GM18517 (cell line): ENCODE results near the gene ANKRD28.
"Not testable (repeated sequence)": the region's sequence is repeated elsewhere in the genome, so short reads cannot be mapped to it uniquely, and the experiment has no call there.

Experiments
- ATAC-seq: cut with Tn5 transposase; IDR thresholded peaks from one replicate; pipeline ENCODE4 v1.9.1; 2021; ENCODE audit warnings: mild to moderate bottlenecking, moderate library complexity; ENCODE audit not compliant: unreplicated experiment

ANKRD28 gene

DNA sequence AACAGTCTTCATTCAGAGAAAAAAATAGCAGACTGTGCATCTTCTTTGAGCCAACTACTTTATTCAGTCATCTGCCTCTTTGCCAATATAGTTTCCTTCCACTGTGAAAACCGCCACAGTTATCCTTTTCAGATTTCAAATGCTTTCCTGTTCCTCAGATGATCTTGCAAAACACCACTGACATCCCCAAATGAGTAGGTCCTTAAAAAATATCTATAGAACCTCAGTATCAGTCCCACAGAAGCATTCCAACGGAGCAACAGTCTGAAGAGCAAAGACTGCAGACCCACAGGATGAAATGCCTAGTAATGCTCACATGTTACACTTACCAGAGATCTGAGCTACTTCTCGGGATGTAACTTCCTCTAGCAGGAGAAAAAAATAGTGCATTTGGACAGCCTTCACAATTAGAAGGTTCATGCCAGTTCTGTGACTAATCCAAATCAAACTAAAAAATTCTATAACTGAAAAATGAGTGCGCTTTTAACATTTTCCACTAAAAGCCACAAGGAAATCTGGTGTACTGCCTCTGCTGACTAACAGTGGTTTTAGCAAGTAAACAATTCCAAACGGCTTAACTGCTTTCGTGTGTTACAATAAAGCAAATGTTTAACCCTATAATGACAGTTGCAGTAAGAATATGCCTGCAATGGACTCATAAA, at the start of gene ANKRD28:
Gene ANKRD28 (minus strand): TSS at position 338 of the 662 bp plus-strand sequence. CDS start 1,458 bp downstream, outside the sequence.
- peak; percentile 36 for ATAC-seq

- ATAC-seq = no peak
Measured at GRCh38 chr3:15847239-15847638, 49.5 kb upstream of the ANKRD28 start.

DNA sequence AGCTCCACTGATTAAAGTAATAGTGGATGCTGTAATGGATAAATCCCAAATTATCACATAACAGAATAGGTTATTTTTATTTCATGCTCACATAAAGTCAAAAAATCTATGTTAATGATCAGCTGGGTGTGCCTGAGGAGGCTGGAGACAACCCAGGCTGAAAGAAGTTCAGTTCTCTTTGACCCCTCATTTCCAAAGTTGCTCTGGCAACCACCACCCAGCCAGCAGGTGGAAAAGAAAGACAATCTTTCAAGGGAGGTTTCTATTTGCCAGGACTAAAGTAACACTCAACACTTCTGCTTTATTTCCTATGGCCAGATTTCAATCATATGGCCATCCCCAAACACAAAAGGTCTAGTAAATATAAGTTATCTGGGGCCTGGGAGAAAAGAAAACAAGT, 48.8 kb upstream of the ANKRD28 start:
- ATAC-seq = no peak

DNA sequence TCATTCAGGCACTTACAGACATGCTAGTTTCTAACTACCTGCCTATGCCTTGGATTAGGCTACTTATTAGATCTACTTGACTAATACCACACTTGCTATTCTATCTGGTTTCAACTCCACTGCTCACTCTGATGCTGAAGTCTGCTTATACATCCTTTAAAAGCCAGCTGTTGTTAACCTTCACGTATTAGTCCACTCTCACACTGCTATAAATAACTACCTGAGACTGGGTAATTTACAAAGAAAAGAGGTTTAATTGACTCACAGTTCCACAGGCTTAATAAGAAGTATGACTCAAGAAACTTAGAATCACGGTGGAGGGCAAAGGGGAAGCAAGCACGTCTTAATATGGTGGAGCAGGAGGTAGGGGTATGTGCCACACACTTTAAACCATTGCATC, 47.7 kb upstream of the ANKRD28 start:
- peak; percentile 79 for ATAC-seq

GRCh38 chr3:15844889-15845288, 47.1 kb upstream of the ANKRD28 start:
- no peak for ATAC-seq

GRCh38 chr3:15841091-15841973, 43.6 kb upstream of the ANKRD28 start:
- ATAC-seq = not testable (repeated sequence)

DNA sequence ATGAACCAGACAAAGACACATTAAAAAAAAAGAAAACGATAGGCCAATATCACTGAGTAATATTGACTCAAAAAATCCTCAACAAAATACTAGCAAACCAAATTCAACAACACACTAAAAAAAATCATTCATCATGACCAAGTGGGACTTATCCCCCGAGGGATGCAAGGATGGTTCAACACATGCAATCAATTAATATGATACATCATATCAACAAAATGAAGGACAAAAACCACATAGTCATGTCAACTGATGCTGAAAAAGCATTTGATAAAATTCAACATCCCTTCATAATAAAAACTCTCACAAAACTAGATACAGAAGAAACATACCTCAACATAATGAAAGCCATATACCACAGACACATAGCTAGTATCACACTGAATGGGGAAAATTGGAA, 41.8 kb upstream of the ANKRD28 start:
- ATAC-seq = no peak

DNA sequence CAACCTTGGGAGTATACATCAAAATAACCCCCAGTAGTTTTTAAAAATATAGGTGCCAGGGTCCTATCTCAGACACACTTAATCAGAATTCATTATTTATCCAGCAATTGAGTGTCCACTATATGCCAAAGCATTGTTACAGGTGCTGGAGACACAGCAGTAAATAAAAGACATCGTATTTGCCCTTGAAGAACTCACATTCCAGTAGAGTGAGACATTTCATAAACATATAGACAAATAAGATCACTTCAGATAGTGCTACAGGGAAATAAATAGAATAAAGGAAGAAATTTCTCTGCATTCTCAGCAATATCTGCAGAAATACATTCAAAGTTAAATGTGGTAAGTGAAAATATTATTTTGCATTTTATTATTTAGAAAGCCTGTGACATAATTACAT, 34.1 kb upstream of the ANKRD28 start:
- no peak for ATAC-seq

DNA sequence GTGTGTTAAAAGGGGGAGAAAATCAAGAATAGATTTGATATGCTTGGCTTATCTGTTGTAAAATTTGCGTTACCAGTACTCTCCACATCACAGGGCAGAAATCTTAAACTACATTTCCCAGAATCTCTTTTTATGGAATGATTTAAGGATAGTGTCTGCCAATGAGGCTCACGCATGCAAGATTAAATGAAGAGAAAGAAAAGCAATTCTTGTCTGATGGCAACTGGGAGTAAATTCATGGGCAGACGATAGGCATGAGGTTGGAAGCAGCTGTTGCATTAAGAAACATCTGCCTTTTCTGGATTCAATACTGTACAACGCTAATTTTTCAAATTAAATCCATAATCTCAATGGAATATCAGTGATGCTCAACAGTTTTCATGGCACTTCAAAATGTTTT, 27.2 kb upstream of the ANKRD28 start:
- ATAC-seq = no peak

- ATAC-seq = no peak
Measured at GRCh38 chr3:15823092-15823491, 25.3 kb upstream of the ANKRD28 start.

DNA sequence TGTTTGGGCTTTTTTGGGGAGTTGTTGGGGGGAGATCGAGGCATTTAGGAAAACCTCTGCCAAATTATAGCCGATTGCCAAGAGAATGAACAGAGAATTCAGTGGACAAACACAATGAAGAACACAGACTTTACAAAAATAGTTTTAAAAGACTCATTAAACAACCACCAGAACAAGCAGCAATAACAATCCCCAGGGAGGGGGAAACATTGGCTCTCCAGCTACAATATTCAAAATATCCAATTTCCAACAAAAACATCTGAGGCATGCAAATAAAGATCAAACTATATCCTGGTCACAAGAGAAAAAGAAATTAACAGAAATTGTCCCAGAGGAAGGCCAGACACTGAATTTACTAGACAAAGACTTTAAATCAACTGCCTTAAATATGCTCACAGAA, 24.5 kb upstream of the ANKRD28 start:
- ATAC-seq = no peak

DNA sequence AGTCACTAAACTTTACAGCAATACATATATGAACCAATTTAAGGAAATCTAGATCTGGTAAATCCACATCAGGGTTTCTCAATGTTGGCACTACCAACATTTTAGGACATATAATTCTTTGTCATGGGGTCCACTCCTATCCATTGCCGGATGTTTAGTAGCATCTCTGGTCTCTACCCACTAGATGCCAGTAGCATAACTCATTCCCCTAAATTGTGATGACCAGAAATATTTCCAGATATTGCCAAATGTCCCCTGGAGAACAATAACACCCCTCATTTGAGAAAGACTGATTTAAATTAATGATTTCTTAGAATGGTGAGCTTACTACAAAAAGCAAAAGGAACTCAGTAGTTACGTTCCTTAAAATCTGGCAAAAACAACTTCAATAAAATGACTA, 23.1 kb upstream of the ANKRD28 start:
- no peak for ATAC-seq

DNA sequence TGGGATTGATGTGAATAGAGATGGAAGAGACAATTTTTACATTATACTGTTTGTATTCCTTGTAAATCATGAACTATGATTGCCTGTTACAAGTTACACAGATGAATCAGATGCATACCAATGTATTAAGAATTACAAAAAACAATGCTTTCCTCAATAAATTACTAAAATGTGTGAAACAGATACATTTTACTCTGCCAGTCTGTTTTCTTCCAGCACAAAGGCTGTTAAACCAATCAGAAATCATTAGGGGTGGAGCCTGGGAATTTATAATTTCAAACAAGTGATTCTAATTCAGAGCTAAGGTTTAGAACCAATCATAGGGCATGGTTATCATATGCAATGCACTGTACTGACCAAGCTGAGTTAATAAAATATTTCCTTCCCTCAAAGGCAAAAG, 21.8 kb upstream of the ANKRD28 start:
- ATAC-seq = no peak

- no peak for ATAC-seq
Measured at GRCh38 chr3:15819043-15819442, 21.3 kb upstream of the ANKRD28 start.

- ATAC-seq = no peak
Measured at GRCh38 chr3:15815696-15816095, 17.9 kb upstream of the ANKRD28 start.

DNA sequence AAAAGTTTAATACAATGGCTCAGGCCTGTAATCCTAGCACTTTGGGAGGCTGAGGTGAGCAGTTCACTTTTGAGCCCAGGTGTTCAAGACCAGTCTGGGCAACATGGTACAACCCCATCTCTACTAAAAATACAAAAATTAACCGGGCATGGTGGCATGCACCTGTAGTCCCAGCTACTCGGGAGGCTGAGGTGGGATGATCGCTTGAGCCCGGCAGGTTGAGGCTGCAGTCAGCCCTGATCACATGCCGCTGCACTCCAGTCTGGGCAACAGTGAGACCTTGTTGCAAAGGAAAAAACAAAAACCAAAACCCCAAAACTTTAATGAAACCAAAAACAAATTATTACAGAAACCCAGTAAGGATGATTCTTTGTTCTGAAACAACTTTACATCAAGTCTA, 15.3 kb upstream of the ANKRD28 start:
- ATAC-seq = not testable (repeated sequence)

DNA sequence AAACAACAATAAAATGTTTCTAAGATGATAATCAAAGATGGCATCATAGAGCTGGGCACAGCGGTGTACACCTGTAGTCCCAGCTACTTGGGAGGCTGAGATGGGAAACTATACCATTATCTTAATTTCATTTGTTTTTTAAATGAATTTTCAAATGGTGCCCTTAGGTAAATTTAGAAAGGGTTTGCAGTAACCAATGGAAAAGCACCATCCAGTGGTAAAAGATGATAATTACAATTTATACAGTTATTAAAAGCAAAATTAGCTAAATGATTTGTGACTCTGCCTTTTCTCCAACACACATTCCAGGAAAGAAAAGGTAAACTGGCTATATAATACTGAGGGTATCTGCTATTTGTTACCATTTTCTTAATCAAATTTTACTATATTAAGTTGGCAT, 14.4 kb upstream of the ANKRD28 start:
- no peak for ATAC-seq

GRCh38 chr3:15810702-15811101, 12.9 kb upstream of the ANKRD28 start:
- no peak for ATAC-seq

GRCh38 chr3:15809313-15809712, 11.5 kb upstream of the ANKRD28 start:
- no peak for ATAC-seq

- no peak for ATAC-seq
Measured at GRCh38 chr3:15808679-15809310, 11.0 kb upstream of the ANKRD28 start.

DNA sequence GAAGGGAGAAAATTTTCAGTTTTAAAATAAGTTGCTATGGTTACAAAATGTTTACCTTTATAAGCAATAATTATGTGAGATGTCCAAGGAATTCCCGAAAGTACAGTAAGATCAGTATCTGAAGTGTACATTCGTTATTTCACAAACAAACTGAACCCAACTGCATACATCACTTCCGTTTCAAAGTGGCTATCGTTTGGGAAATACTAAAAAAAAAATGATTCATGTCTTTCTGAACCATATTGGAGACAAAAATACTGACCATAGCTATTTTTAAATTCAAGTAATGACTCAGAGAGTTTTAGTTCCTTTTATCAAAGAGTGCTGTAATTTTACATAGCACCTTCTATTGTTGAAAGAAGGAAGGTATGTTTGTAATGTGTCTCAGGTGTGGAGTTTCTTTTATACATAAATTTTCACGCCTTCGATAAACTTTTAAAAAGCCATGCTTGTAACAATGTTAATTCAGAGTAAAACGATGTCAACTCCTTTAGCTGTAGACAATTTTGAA, 8.0 kb upstream of the ANKRD28 start:
- peak; percentile 82 for ATAC-seq
